ENCODE measurements around the gene CFAP58. TPM values are rescaled to one million over a fixed set of nuclear protein-coding genes. Genes with fewer than 3 reads are reported as not detected.

CFAP58 gene
- total and polyA plus RNA-seq, 2 donors (not counting 3 experiments of a cell fraction or from before 2014, with no cell fraction given) = 0.07 to 0.29 TPM

- Histone ChIP-seq H4K20me1 (replicated peaks; ENCODE audit: control insufficient read depth, extremely low read depth, insufficient read depth, low read length) (no peaks in the 10 kb centered on the region), H3K9me3 (replicated peaks; ENCODE audit: control insufficient read depth, insufficient read depth, low read length) (no peaks in the 10 kb centered on the region), H2AFZ (ENCODE audit: low read depth, low read length) (no peak overlapping the region), H3K27ac (ENCODE audit: insufficient read depth, low read depth, low read length) (no peak overlapping the region), H3K4me2 (ENCODE audit: insufficient read depth, low read length) (no peak overlapping the region), H3K9ac (replicated peaks; ENCODE audit: extremely low read depth, insufficient read depth, low read length) (no peak overlapping the region), H3K9me1 (replicated peaks; ENCODE audit: control insufficient read depth, extremely low read depth, insufficient read depth, low read length) (no peaks in the 10 kb centered on the region), H3K79me2 (ENCODE audit: control insufficient read depth, insufficient read depth, low read length) (no peaks in the 10 kb centered on the region), H3K4me1 (ENCODE audit: control insufficient read depth, extremely low read depth, insufficient read depth, low read length) (no peaks in the 10 kb centered on the region), H3K36me3 (ENCODE audit: control insufficient read depth in 2 of 2, extremely low read depth in 1 of 2, insufficient read depth in 2 of 2, low read length in 2 of 2) (no peaks in the 10 kb centered on the region), H3K4me3 (replicated peaks in 1 of 3; ENCODE audit: insufficient read depth in 1 of 3, low read depth in 1 of 3, low read length in 3 of 3) (no peak overlapping the region), H3K27me3 (ENCODE audit: control insufficient read depth in 2 of 2, insufficient read depth in 2 of 2, low read length in 2 of 2) (no peaks in the 10 kb centered on the region)
- intact Hi-C loops (cut with micrococcal nuclease) = no loop called here
- POLR2A ChIA-PET = no interaction called here
- BruUV-seq (replicated peaks) = no TSS peak
- TF ChIP-seq CTCF (IDR thresholded peaks at IDR 0.05; ENCODE audit: extremely low read depth in 1 of 2, insufficient read depth in 1 of 2, low read depth in 1 of 2, low read length in 2 of 2) = no peak
- TF ChIP-seq GATA2 (IDR thresholded peaks at IDR 0.05; ENCODE audit: insufficient read depth, insufficient read length, low read depth, low read length) = no peak
- no peak for TF ChIP-seq EZH2 (IDR thresholded peaks at IDR 0.05; ENCODE audit: borderline replicate concordance, low read depth, low read length, severe bottlenecking)
- no peak for TF ChIP-seq MYC (IDR thresholded peaks at IDR 0.05; ENCODE audit: low read depth, low read length)
- TF ChIP-seq POLR2AphosphoS5 (IDR thresholded peaks at IDR 0.05; ENCODE audit: insufficient read depth, low read depth, low read length) = no peak
- no peak for TF ChIP-seq MAX (IDR thresholded peaks at IDR 0.05; ENCODE audit: insufficient read depth, insufficient read length)
- no peak for TF ChIP-seq JUN (IDR thresholded peaks at IDR 0.05; ENCODE audit: borderline replicate concordance, insufficient read depth, insufficient read length, low read depth)
- TF ChIP-seq POLR2A (IDR thresholded peaks at IDR 0.05; ENCODE audit: low read depth, low read length) = no peak
- no peak for TF ChIP-seq FOS (IDR thresholded peaks at IDR 0.05; ENCODE audit: borderline replicate concordance, insufficient read depth, low read length)
- dilution Hi-C loops (cut with MboI; ENCODE audit: extremely low pct_ligation_motif_present, low sequenced_read_pairs) = no loop called here
- CTCF ChIA-PET = no interaction called here
- no peak for FAIRE-seq
- no peak for DNase-seq (ENCODE audit: low read depth, low spot score)
Observed at GRCh38 chr10:104492329-104492940, 138.8 kb downstream of the CFAP58 start.
